Endothelial cell of umbilical vein (primary cell): ENCODE results near the gene LENEP. TPM values are rescaled to one million over a fixed set of nuclear protein-coding genes. Genes with fewer than 3 reads are reported as not detected.

Source experiments
- BruUV-seq: library from RNA; stranded (reverse); fragments of 400-500 nt; replicated peaks from 2 replicates; lab custom pipeline; 2021; lab: Mats Ljungman, UMichigan
- CTCF ChIA-PET: fragments of 300-600, 350-600 bp; sonication (Branson Sonifier 250); formaldehyde crosslinking; loops from one replicate; lab custom pipeline; 2021; ENCODE audit warnings: antibody characterized with exemption, inconsistent platforms; lab: Charles Lee
- POLR2A ChIA-PET: fragments of 300-600, 350-600 bp; sonication (Branson Sonifier 250); formaldehyde crosslinking; loops from one replicate; lab custom pipeline; 2021; ENCODE audit warnings: antibody characterized with exemption, inconsistent platforms; lab: Charles Lee
- DNase-seq: peaks from one replicate; pipeline ENCODE4 v3.0.0-alpha.2; 2011; ENCODE audit warnings: low read depth, low spot score
- FAIRE-seq: peaks from 2 replicates; lab custom pipeline; 2011; peaks lifted over from hg19 to GRCh38; lab: Jason Lieb, UNC
- H2AFZ ChIP-seq: 2 replicates; pipeline ENCODE4 v1.6.0; 2012; ENCODE audit warnings: low read depth, low read length, control low read depth, inconsistent platforms
- H3K27ac ChIP-seq: 2 replicates; pipeline ENCODE4 v1.5.1; 2011; ENCODE audit warnings: low read depth, mild to moderate bottlenecking, control low read depth, low read length, moderate library complexity; ENCODE audit not compliant: insufficient read depth
- H3K27me3 ChIP-seq, 2 experiments: 2 replicates each; pipeline versions ENCODE4 v1.6.0 to v1.6.1; 2011; ENCODE audit warnings: low read length in 2 of 2, mixed read lengths in 1 of 2; ENCODE audit not compliant: control insufficient read depth in 2 of 2, insufficient read depth in 2 of 2
- H3K36me3 ChIP-seq, 2 experiments: 2 replicates in 1 of 2; 3 replicates in 1 of 2; pipeline ENCODE4 v1.5.1; 2011; ENCODE audit warnings: low read length in 2 of 2, mild to moderate bottlenecking in 1 of 2, moderate library complexity in 1 of 2; ENCODE audit not compliant: control insufficient read depth in 2 of 2, insufficient read depth in 2 of 2; ENCODE audit errors: extremely low read depth in 1 of 2
- H3K4me1 ChIP-seq: 3 replicates; pipeline ENCODE4 v1.5.1; 2011; ENCODE audit warnings: mild to moderate bottlenecking, low read length; ENCODE audit not compliant: control insufficient read depth, insufficient read depth; ENCODE audit errors: extremely low read depth
- H3K4me2 ChIP-seq: 2 replicates; pipeline ENCODE4 v1.6.1; 2011; ENCODE audit warnings: low read length, control low read depth, mixed read lengths; ENCODE audit not compliant: insufficient read depth
- H3K4me3 ChIP-seq, 3 experiments: fragments of 200-600 bp in 1 of 3; sonication (generic), shearing (Covaris generic) in 1 of 3; replicated peaks in 1 of 3; 2 replicates each; pipeline ENCODE4 v1.5.1; 2011 to 2016; ENCODE audit warnings: control low read depth in 3 of 3, low read length in 3 of 3, mild to moderate bottlenecking in 2 of 3, inconsistent platforms in 1 of 3, low read depth in 1 of 3, moderate library complexity in 1 of 3; ENCODE audit not compliant: insufficient read depth in 1 of 3
- H3K79me2 ChIP-seq: 2 replicates; pipeline ENCODE4 v1.6.0; 2012; ENCODE audit warnings: low read length, inconsistent platforms; ENCODE audit not compliant: control insufficient read depth, insufficient read depth
- H3K9ac ChIP-seq: replicated peaks from 2 replicates; pipeline ENCODE3; 2011; ENCODE audit warnings: low read length, control low read depth; ENCODE audit not compliant: insufficient read depth; ENCODE audit errors: extremely low read depth
- H3K9me1 ChIP-seq: replicated peaks from 3 replicates; pipeline ENCODE4 v1.6.0; 2011; ENCODE audit warnings: mild to moderate bottlenecking, low read length; ENCODE audit not compliant: control insufficient read depth, insufficient read depth; ENCODE audit errors: extremely low read depth
- H3K9me3 ChIP-seq: replicated peaks from 2 replicates; pipeline ENCODE4 v1.5.1; 2012; ENCODE audit warnings: low read length, inconsistent platforms; ENCODE audit not compliant: control insufficient read depth, insufficient read depth
- H4K20me1 ChIP-seq: replicated peaks from 2 replicates; pipeline ENCODE3; 2011; ENCODE audit warnings: mild to moderate bottlenecking, low read length; ENCODE audit not compliant: control insufficient read depth, insufficient read depth; ENCODE audit errors: extremely low read depth
- EZH2 ChIP-seq: IDR thresholded peaks from 2 replicates; pipeline ENCODE4 v1.6.1; 2012; ENCODE audit warnings: borderline replicate concordance, low read depth, mild to moderate bottlenecking, moderate library complexity, low read length, inconsistent platforms; ENCODE audit not compliant: severe bottlenecking
- FOS ChIP-seq: IDR thresholded peaks from 2 replicates; pipeline ENCODE4 v1.6.1; 2011; ENCODE audit warnings: mild to moderate bottlenecking, low read length, moderate library complexity, borderline replicate concordance; ENCODE audit not compliant: insufficient read depth
- MAX ChIP-seq: IDR thresholded peaks from 2 replicates; pipeline ENCODE4 v1.6.1; 2011; ENCODE audit not compliant: insufficient read depth, insufficient read length
- MYC ChIP-seq: IDR thresholded peaks from one replicate; pipeline ENCODE4 v1.6.1; 2011; ENCODE audit warnings: mild to moderate bottlenecking, low read depth, low read length
- dilution Hi-C: fragments of 300-500 bp; cut with MboI; formaldehyde crosslinking; loops from one replicate; pipeline ENCODE4 v1.15.0; 2019; ENCODE audit warnings: low sequenced_read_pairs; ENCODE audit not compliant: extremely low pct_ligation_motif_present
- intact Hi-C: fragments of 100-400 bp; cut with micrococcal nuclease; formaldehyde crosslinking; loops from one replicate; pipeline ENCODE4 v1.10.0; 2022
- polyA plus RNA-seq, 4 experiments: library from polyadenylated mRNA; depleted of rRNA in 3 of 4; stranded (reverse) in 3 of 4; unstranded in 1 of 4; fragments of >200 nt; gene quantifications; 2 replicates each; pipeline versions ENCODE4 v1.2.1 to v1.2.3, GENCODE V29; 2011 to 2012; ENCODE audit warnings: missing spikeins in 1 of 4
- total RNA-seq: library from RNA; stranded (reverse); gene quantifications from 2 replicates; pipeline ENCODE4 v1.2.3, GENCODE V29; 2021
- TF ChIP-seq, protein P1 (sequence below), 2 donors: IDR thresholded peaks; 1 replicate in 1 of 2; 2 replicates in 1 of 2; pipeline ENCODE4 v1.5.1; 2011; ENCODE audit warnings: low read length in 2 of 2, mild to moderate bottlenecking in 2 of 2, moderate library complexity in 2 of 2, control low read depth in 1 of 2, inconsistent platforms in 1 of 2, low read depth in 1 of 2; ENCODE audit not compliant: insufficient read depth in 1 of 2; ENCODE audit errors: extremely low read depth in 1 of 2

LENEP gene
- total and polyA plus RNA-seq, 2 donors (not counting 3 experiments of a cell fraction or from before 2014, with no cell fraction given) = 0.64 TPM; not detected in 1

GRCh38 chr1:154955718-154956543, 37.5 kb upstream of the LENEP start, which contains the start of gene PBXIP1:
Gene PBXIP1, minus strand, starts transcription at chr1:154956099. Its CDS starts 2,378 bp downstream, at chr1:154953721.
- Histone ChIP-seq H3K4me1 (peaks cover 26% of the 10 kb centered on the region), H3K27me3 (no peaks in the 10 kb centered on the region), H2AFZ (peak within 1 kb of the TSS; percentile 80), H3K9me3 (no peaks in the 10 kb centered on the region), H3K27ac (peak within 1 kb of the TSS; percentile 69), H4K20me1 (no peaks in the 10 kb centered on the region), H3K4me3 (peak within 1 kb of the TSS; percentile 19 to 76 (median 57)), H3K36me3 (peaks cover 0 to 14% of the 10 kb centered on the region in 2 experiments), H3K79me2 (peaks cover 6% of the 10 kb centered on the region), H3K4me2 (peak within 1 kb of the TSS; percentile 83), H3K9ac (peak within 1 kb of the TSS; percentile 92), H3K9me1 (no peaks in the 10 kb centered on the region)
- ChIA-PET CTCF (interaction anchor here (0.8 to 2.6 kb wide), 20 partner anchors 14 to 396 kb away, joined by 3 to 37 read pairs (median 6); partner anchors contain the start of genes ADAM15, FLAD1, LENEP and PMVK), POLR2A (interaction anchor here (0.5 to 1.4 kb wide), 6 partner anchors 9 to 43 kb away, joined by 3 to 5 read pairs (median 4); partner anchors contain the start of gene PMVK)
- FAIRE-seq (peak; percentile 98), DNase-seq (peak; percentile 98)
- dilution Hi-C loops (no loop called here), intact Hi-C loops (loop anchor here (1.0 to 2.0 kb wide), 5 partner anchors 17 to 397 kb away; partner anchors contain the start of genes PMVK and ZBTB7B)
- TF ChIP-seq EZH2 (no peak), FOS (no peak), MAX (no peak), MYC (no peak)
- TF ChIP-seq, protein P1, sequence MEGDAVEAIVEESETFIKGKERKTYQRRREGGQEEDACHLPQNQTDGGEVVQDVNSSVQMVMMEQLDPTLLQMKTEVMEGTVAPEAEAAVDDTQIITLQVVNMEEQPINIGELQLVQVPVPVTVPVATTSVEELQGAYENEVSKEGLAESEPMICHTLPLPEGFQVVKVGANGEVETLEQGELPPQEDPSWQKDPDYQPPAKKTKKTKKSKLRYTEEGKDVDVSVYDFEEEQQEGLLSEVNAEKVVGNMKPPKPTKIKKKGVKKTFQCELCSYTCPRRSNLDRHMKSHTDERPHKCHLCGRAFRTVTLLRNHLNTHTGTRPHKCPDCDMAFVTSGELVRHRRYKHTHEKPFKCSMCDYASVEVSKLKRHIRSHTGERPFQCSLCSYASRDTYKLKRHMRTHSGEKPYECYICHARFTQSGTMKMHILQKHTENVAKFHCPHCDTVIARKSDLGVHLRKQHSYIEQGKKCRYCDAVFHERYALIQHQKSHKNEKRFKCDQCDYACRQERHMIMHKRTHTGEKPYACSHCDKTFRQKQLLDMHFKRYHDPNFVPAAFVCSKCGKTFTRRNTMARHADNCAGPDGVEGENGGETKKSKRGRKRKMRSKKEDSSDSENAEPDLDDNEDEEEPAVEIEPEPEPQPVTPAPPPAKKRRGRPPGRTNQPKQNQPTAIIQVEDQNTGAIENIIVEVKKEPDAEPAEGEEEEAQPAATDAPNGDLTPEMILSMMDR (IDR thresholded peaks at IDR 0.05; ENCODE audit: extremely low read depth in 1 of 2, insufficient read depth in 1 of 2, low read depth in 1 of 2, low read length in 2 of 2) = peak; percentile 12 to 33
- no TSS peak for BruUV-seq
